Activated CD8-positive, alpha-beta memory T cell treated with anti-CD3 and anti-CD28 coated beads for 48 hours (primary cell): ENCODE measurements around the gene UNC79.

Experiments used
- DNase-seq, 3 experiments: peaks; one replicate each; pipeline ENCODE4 v3.0.0-alpha.2; 2020; ENCODE audit warnings: low read depth in 2 of 3, low spot score in 2 of 3

UNC79 gene

GRCh38 chr14:93745603-93746273, 315.0 kb downstream of the UNC79 start:
- no peak for DNase-seq

GRCh38 chr14:93747102-93747501, 316.4 kb downstream of the UNC79 start:
- no peak for DNase-seq

GRCh38 chr14:93747560-93747959, 316.8 kb downstream of the UNC79 start:
- DNase-seq, result no peak

GRCh38 chr14:93748208-93749075, 317.7 kb downstream of the UNC79 start:
- no peak for DNase-seq

GRCh38 chr14:93749076-93749420, 318.3 kb downstream of the UNC79 start:
- no peak for DNase-seq

- DNase-seq, result no peak
Observed at GRCh38 chr14:93751946-93752655, 321.4 kb downstream of the UNC79 start.

GRCh38 chr14:93752980-93753561, 322.3 kb downstream of the UNC79 start:
- no peak for DNase-seq

- DNase-seq, result no peak
Observed at GRCh38 chr14:93753647-93754046, 322.9 kb downstream of the UNC79 start.

- no peak for DNase-seq
Observed at GRCh38 chr14:93757206-93757605, 326.5 kb downstream of the UNC79 start.
